ENCODE data around the gene DGKH.

DGKH gene

DNA sequence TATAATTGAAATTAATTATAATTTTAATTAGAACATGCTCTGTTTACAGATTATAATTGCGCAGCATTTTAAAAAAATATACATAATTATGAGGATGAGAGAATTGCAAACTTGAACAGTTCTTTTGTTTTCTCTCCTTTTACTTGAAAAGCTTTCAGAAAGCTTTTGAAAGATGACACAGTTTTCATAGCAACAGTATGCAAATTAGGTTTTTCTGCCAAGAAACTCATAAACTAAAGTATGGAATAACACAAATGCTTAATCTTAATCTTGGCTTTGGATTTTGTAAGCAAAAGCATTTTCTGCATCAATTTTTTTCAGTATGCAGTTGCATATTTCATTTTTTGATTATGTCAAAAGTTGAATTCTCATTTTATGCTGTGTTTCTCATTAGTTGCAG, 190.7 kb downstream of the DGKH start:
- no peak for TF ChIP-seq NFIC (IDR thresholded peaks at IDR 0.05)
- no peak for TF ChIP-seq FOXM1 (IDR thresholded peaks at IDR 0.05; ENCODE audit: borderline replicate concordance, low read depth)
- TF ChIP-seq, protein P1, sequence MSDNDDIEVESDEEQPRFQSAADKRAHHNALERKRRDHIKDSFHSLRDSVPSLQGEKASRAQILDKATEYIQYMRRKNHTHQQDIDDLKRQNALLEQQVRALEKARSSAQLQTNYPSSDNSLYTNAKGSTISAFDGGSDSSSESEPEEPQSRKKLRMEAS (IDR thresholded peaks at IDR 0.05), result no peak
- no peak for TF ChIP-seq TCF12 (IDR thresholded peaks at IDR 0.05; ENCODE audit: low read depth)
- no peak for TF ChIP-seq TEAD4 (IDR thresholded peaks at IDR 0.05)
- TF ChIP-seq CREB1 (IDR thresholded peaks at IDR 0.05; ENCODE audit: low read depth), result no peak
- TF ChIP-seq EGR1 (IDR thresholded peaks at IDR 0.05), result no peak
- TF ChIP-seq ZBTB7A (IDR thresholded peaks at IDR 0.05; ENCODE audit: low read depth), result no peak
- TF ChIP-seq RAD21 (IDR thresholded peaks at IDR 0.05; ENCODE audit: low read depth), result no peak
- TF ChIP-seq TAF1 (IDR thresholded peaks at IDR 0.05; ENCODE audit: low read depth), result no peak
- no peak for TF ChIP-seq EP300 (IDR thresholded peaks at IDR 0.05; ENCODE audit: borderline replicate concordance)
- TF ChIP-seq, protein P2, sequence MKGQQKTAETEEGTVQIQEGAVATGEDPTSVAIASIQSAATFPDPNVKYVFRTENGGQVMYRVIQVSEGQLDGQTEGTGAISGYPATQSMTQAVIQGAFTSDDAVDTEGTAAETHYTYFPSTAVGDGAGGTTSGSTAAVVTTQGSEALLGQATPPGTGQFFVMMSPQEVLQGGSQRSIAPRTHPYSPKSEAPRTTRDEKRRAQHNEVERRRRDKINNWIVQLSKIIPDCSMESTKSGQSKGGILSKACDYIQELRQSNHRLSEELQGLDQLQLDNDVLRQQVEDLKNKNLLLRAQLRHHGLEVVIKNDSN (IDR thresholded peaks at IDR 0.05), result no peak
- TF ChIP-seq CEBPB (IDR thresholded peaks at IDR 0.05), result no peak
- TF ChIP-seq, protein P3, sequence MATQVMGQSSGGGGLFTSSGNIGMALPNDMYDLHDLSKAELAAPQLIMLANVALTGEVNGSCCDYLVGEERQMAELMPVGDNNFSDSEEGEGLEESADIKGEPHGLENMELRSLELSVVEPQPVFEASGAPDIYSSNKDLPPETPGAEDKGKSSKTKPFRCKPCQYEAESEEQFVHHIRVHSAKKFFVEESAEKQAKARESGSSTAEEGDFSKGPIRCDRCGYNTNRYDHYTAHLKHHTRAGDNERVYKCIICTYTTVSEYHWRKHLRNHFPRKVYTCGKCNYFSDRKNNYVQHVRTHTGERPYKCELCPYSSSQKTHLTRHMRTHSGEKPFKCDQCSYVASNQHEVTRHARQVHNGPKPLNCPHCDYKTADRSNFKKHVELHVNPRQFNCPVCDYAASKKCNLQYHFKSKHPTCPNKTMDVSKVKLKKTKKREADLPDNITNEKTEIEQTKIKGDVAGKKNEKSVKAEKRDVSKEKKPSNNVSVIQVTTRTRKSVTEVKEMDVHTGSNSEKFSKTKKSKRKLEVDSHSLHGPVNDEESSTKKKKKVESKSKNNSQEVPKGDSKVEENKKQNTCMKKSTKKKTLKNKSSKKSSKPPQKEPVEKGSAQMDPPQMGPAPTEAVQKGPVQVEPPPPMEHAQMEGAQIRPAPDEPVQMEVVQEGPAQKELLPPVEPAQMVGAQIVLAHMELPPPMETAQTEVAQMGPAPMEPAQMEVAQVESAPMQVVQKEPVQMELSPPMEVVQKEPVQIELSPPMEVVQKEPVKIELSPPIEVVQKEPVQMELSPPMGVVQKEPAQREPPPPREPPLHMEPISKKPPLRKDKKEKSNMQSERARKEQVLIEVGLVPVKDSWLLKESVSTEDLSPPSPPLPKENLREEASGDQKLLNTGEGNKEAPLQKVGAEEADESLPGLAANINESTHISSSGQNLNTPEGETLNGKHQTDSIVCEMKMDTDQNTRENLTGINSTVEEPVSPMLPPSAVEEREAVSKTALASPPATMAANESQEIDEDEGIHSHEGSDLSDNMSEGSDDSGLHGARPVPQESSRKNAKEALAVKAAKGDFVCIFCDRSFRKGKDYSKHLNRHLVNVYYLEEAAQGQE (IDR thresholded peaks at IDR 0.05; ENCODE audit: low read depth), result no peak
- TF ChIP-seq YY1 (IDR thresholded peaks at IDR 0.05; ENCODE audit: low read depth), result no peak

DNA sequence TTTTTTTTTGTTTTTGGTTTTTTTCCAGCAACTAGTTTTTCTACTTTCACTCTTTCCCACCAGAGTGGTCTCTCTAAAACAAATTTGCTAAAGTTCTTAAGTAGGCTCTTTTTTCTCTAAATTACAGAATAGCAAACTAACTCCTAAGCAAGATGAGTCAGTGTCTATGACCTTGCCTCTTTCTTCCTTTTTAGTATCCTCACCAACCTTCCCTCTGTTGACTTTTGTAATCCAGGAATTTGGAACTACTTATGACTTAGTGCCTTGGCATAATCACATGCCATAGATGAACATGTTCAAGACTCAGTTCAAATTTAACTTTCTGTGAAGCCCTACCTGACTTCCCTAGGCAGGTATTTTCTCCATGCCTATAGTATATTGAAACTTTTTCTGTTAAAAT, 191.2 kb downstream of the DGKH start:
- no peak for TF ChIP-seq TAF1 (IDR thresholded peaks at IDR 0.05; ENCODE audit: low read depth)
- no peak for TF ChIP-seq EGR1 (IDR thresholded peaks at IDR 0.05)
- TF ChIP-seq, protein P3 (IDR thresholded peaks at IDR 0.05; ENCODE audit: low read depth), result no peak
- TF ChIP-seq CREB1 (IDR thresholded peaks at IDR 0.05; ENCODE audit: low read depth), result no peak
- no peak for TF ChIP-seq NFIC (IDR thresholded peaks at IDR 0.05)
- TF ChIP-seq TCF12 (IDR thresholded peaks at IDR 0.05; ENCODE audit: low read depth), result no peak
- TF ChIP-seq YY1 (IDR thresholded peaks at IDR 0.05; ENCODE audit: low read depth), result no peak
- TF ChIP-seq ZBTB7A (IDR thresholded peaks at IDR 0.05; ENCODE audit: low read depth), result no peak
- TF ChIP-seq EP300 (IDR thresholded peaks at IDR 0.05; ENCODE audit: borderline replicate concordance), result no peak
- no peak for TF ChIP-seq TEAD4 (IDR thresholded peaks at IDR 0.05)
- TF ChIP-seq, protein P2 (IDR thresholded peaks at IDR 0.05), result no peak
- no peak for TF ChIP-seq CEBPB (IDR thresholded peaks at IDR 0.05)
- no peak for TF ChIP-seq RAD21 (IDR thresholded peaks at IDR 0.05; ENCODE audit: low read depth)
- TF ChIP-seq, protein P1 (IDR thresholded peaks at IDR 0.05), result no peak
- no peak for TF ChIP-seq FOXM1 (IDR thresholded peaks at IDR 0.05; ENCODE audit: borderline replicate concordance, low read depth)

DNA sequence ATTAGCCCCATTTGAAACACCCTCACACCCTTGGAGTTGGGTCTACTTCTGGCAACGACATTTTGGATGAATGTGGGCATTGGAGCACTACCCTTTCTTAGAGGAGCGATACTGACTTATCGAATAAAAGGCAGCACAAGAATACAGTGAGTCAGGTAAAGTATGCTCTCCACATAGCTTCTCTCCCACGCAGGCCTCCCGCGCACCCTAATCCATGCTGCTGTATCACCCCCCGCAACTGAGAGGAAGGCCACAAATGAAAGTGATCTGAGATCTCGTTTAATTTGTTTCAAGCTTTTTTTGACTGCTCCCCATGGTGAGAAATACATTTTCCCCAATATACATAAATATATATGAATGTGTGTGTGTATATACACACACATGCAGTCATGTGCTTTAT, 198.1 kb downstream of the DGKH start:
- TF ChIP-seq, protein P1 (IDR thresholded peaks at IDR 0.05), result no peak
- no peak for TF ChIP-seq CEBPB (IDR thresholded peaks at IDR 0.05)

DNA sequence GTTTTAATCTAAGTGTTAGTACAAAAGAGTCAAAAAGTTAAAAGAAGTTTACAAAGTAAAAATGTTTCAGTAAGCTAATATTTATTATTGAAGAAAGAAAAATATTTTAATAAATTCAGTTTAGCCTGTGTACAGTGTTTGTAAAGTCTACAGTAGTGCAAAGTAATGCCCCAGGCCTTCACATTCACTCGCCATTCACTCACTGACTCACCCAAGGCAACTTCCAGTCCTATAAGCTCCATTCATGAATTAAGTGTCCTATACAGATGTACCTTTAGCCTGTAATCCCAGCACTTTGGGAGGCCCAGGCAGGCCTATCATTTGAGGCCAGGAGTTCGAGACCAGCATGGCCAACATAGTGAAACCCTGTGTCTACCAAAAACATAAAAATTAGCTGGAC, 199.4 kb downstream of the DGKH start:
- TF ChIP-seq FOXM1 (IDR thresholded peaks at IDR 0.05; ENCODE audit: borderline replicate concordance, low read depth) (no peak), EP300 (IDR thresholded peaks at IDR 0.05; ENCODE audit: borderline replicate concordance) (no peak), CREB1 (IDR thresholded peaks at IDR 0.05; ENCODE audit: low read depth) (no peak), RAD21 (IDR thresholded peaks at IDR 0.05; ENCODE audit: low read depth) (no peak), YY1 (IDR thresholded peaks at IDR 0.05; ENCODE audit: low read depth) (no peak), CEBPB (IDR thresholded peaks at IDR 0.05) (no peak), TCF12 (IDR thresholded peaks at IDR 0.05; ENCODE audit: low read depth) (no peak), TAF1 (IDR thresholded peaks at IDR 0.05; ENCODE audit: low read depth) (no peak), ZBTB7A (IDR thresholded peaks at IDR 0.05; ENCODE audit: low read depth) (no peak), EGR1 (IDR thresholded peaks at IDR 0.05) (no peak), TEAD4 (IDR thresholded peaks at IDR 0.05) (no peak), NFIC (IDR thresholded peaks at IDR 0.05) (no peak)
- TF ChIP-seq, protein P3 (IDR thresholded peaks at IDR 0.05; ENCODE audit: low read depth), result no peak
- TF ChIP-seq, protein P1 (IDR thresholded peaks at IDR 0.05), result no peak
- TF ChIP-seq, protein P2 (IDR thresholded peaks at IDR 0.05), result no peak

Measured in Ishikawa (cell line).